PFSK-1 (cell line): ENCODE measurements around the gene RNF141.

ENCODE experiments used
- SIN3A ChIP-seq: IDR thresholded peaks from 2 replicates; pipeline ENCODE4 v1.6.1; 2012; ENCODE audit warnings: mild to moderate bottlenecking, low read length, moderate library complexity, borderline replicate concordance; ENCODE audit not compliant: insufficient read depth
- TAF1 ChIP-seq: IDR thresholded peaks from 2 replicates; pipeline ENCODE4 v1.6.1; 2012; ENCODE audit warnings: low read length, control low read depth, borderline replicate concordance; ENCODE audit not compliant: insufficient read depth
- TF ChIP-seq, protein P1 (sequence below), 2 experiments: IDR thresholded peaks; 2 replicates each; pipeline versions ENCODE4 v1.6.1 to v1.8.0; 2011 to 2012; ENCODE audit warnings: low read depth in 2 of 2, low read length in 2 of 2, control low read depth in 1 of 2, inconsistent platforms in 1 of 2, mild to moderate bottlenecking in 1 of 2, moderate library complexity in 1 of 2; ENCODE audit not compliant: insufficient read depth in 1 of 2

DNA sequence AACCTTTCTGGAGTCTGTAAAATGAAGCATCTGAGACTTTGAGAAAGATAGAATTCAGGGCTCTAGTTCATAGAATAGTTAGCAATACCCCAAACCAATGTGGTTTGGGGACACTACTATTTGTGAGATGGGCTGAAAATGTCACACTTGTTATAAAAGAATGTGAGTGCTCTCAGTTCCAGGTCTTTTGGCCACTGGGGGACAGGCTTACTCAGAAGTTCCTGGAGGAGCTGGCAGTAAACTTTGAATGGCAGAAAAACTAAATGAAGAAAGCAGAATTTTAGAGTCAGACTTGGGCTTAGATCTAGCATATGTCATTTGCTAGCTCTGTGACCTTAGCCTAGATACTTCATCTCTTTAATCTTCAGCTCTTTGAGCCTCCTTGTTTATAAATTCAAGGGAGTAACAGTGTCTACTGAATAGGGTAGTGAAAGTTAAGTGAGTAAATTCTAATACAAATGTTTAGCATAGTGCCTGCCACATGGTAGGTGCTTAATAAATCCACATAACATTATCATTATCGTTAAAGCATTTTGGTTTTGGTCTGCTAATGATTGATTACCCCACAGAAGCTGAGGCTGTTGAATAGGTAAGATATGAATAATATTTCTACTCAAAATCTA, 23.8 kb upstream of the RNF141 start:
- TF ChIP-seq TAF1 (no peak), SIN3A (no peak)
- TF ChIP-seq, protein P1, sequence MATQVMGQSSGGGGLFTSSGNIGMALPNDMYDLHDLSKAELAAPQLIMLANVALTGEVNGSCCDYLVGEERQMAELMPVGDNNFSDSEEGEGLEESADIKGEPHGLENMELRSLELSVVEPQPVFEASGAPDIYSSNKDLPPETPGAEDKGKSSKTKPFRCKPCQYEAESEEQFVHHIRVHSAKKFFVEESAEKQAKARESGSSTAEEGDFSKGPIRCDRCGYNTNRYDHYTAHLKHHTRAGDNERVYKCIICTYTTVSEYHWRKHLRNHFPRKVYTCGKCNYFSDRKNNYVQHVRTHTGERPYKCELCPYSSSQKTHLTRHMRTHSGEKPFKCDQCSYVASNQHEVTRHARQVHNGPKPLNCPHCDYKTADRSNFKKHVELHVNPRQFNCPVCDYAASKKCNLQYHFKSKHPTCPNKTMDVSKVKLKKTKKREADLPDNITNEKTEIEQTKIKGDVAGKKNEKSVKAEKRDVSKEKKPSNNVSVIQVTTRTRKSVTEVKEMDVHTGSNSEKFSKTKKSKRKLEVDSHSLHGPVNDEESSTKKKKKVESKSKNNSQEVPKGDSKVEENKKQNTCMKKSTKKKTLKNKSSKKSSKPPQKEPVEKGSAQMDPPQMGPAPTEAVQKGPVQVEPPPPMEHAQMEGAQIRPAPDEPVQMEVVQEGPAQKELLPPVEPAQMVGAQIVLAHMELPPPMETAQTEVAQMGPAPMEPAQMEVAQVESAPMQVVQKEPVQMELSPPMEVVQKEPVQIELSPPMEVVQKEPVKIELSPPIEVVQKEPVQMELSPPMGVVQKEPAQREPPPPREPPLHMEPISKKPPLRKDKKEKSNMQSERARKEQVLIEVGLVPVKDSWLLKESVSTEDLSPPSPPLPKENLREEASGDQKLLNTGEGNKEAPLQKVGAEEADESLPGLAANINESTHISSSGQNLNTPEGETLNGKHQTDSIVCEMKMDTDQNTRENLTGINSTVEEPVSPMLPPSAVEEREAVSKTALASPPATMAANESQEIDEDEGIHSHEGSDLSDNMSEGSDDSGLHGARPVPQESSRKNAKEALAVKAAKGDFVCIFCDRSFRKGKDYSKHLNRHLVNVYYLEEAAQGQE (IDR thresholded peaks at IDR 0.05; ENCODE audit: insufficient read depth in 1 of 2, low read depth in 2 of 2, low read length in 2 of 2): no peak
